Measurements from ENCODE around the gene NTRK3. TPM values are rescaled to one million over a fixed set of nuclear protein-coding genes. Genes with fewer than 3 reads are reported as not detected.

The NTRK3 gene
- total and polyA plus RNA-seq, 2 experiments from 2014 or later = not detected

GRCh38 chr15:88012233-88012632 lies 244.3 kb downstream of the NTRK3 start:
- no peak for TF ChIP-seq EZH2 (IDR thresholded peaks at IDR 0.05; ENCODE audit: insufficient read depth, poor library complexity, severe bottlenecking)
- no peak for TF ChIP-seq EZH2phosphoT487 (IDR thresholded peaks at IDR 0.05; ENCODE audit: insufficient read depth, low read depth)
- H3K36me3 ChIP-seq (ENCODE audit: low read depth) = no peaks in the 10 kb centered on the region
- WGBS, 2 experiments (ENCODE audit: low coverage in 1 of 2, low lambda C conversion rate in 2 of 2, missing lambda C conversion rate in 2 of 2) = 22 to 31% methylated on average over 4 of the region's 4 CpGs

GRCh38 chr15:88011533-88011932 lies 245.0 kb downstream of the NTRK3 start:
- no peak overlapping the region for H3K27ac ChIP-seq
- H2AFZ ChIP-seq = no peak overlapping the region
- no peak overlapping the region for H3K4me3 ChIP-seq
- no peaks in the 10 kb centered on the region for H3K9me3 ChIP-seq (ENCODE audit: low read depth)
- TF ChIP-seq EZH2 (IDR thresholded peaks at IDR 0.05; ENCODE audit: insufficient read depth, poor library complexity, severe bottlenecking) (no peak), EZH2phosphoT487 (IDR thresholded peaks at IDR 0.05; ENCODE audit: insufficient read depth, low read depth) (no peak)
- no peaks in the 10 kb centered on the region for H3K79me2 ChIP-seq (ENCODE audit: insufficient read depth)
- no peak overlapping the region for H3K4me2 ChIP-seq (ENCODE audit: unreplicated experiment)
- no peaks in the 10 kb centered on the region for H3K9me2 ChIP-seq (ENCODE audit: insufficient read depth)
- no peaks in the 10 kb centered on the region for H3F3A ChIP-seq (ENCODE audit: insufficient read depth)
- 58 to 61% methylated on average over 4 of the region's 4 CpGs for WGBS, 2 experiments (ENCODE audit: low coverage in 1 of 2, low lambda C conversion rate in 2 of 2, missing lambda C conversion rate in 2 of 2)
- no peaks in the 10 kb centered on the region for H4K20me1 ChIP-seq (ENCODE audit: insufficient read depth)
- H3K36me3 ChIP-seq (ENCODE audit: low read depth) = no peaks in the 10 kb centered on the region
- DNase-seq = no peak
- in situ Hi-C loops (cut with MboI) = no loop called here
- no peaks in the 10 kb centered on the region for H3K4me1 ChIP-seq (ENCODE audit: insufficient read depth)
- H3K27me3 ChIP-seq (replicated peaks; ENCODE audit: insufficient read depth) = no peaks in the 10 kb centered on the region
- H3K9ac ChIP-seq = no peak overlapping the region

More at GRCh38 chr15:88012233-88012632, 244.3 kb downstream of the NTRK3 start:
- no peak overlapping the region for H3K27ac ChIP-seq
- in situ Hi-C loops (cut with MboI) = no loop called here
- no peak for DNase-seq
- no peak overlapping the region for H3K4me2 ChIP-seq (ENCODE audit: unreplicated experiment)
- H3K79me2 ChIP-seq (ENCODE audit: insufficient read depth) = no peaks in the 10 kb centered on the region
- no peak overlapping the region for H2AFZ ChIP-seq
- H3K4me1 ChIP-seq (ENCODE audit: insufficient read depth) = no peaks in the 10 kb centered on the region
- no peaks in the 10 kb centered on the region for H3K27me3 ChIP-seq (replicated peaks; ENCODE audit: insufficient read depth)
- no peak overlapping the region for H3K9ac ChIP-seq
- H3K9me2 ChIP-seq (ENCODE audit: insufficient read depth) = no peaks in the 10 kb centered on the region
- no peaks in the 10 kb centered on the region for H4K20me1 ChIP-seq (ENCODE audit: insufficient read depth)
- H3K4me3 ChIP-seq = no peak overlapping the region
- no peaks in the 10 kb centered on the region for H3K9me3 ChIP-seq (ENCODE audit: low read depth)
- H3F3A ChIP-seq (ENCODE audit: insufficient read depth) = no peaks in the 10 kb centered on the region

DNA sequence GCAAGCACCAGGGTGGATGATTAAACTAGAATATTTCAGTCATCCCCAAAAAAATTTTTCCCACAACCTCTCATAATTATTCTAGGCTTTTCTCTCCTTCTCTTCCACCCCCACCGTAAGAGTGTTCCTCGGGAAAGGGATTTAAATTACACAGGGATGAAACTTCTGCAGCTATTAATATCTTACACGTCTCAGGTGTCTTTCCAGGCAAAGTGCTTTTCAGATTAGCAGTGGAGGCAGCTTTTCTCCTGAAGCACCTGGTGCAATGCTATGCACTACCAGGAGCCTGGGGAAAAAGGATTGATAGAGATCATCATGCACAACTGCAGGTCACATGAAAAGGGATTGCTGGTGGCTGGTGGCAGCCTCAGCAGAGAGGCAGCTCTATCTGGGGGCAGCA lies 250.4 kb downstream of the NTRK3 start:
- Histone ChIP-seq H3K9ac (no peak overlapping the region), H3K79me2 (ENCODE audit: insufficient read depth) (no peaks in the 10 kb centered on the region), H3K27me3 (replicated peaks; ENCODE audit: insufficient read depth) (no peaks in the 10 kb centered on the region), H2AFZ (no peak overlapping the region), H3K36me3 (ENCODE audit: low read depth) (no peaks in the 10 kb centered on the region), H3F3A (ENCODE audit: insufficient read depth) (no peaks in the 10 kb centered on the region), H3K9me3 (ENCODE audit: low read depth) (no peaks in the 10 kb centered on the region), H3K9me2 (ENCODE audit: insufficient read depth) (no peaks in the 10 kb centered on the region), H3K4me3 (no peak overlapping the region), H3K4me2 (ENCODE audit: unreplicated experiment) (no peak overlapping the region), H3K4me1 (ENCODE audit: insufficient read depth) (no peaks in the 10 kb centered on the region), H3K27ac (no peak overlapping the region), H4K20me1 (ENCODE audit: insufficient read depth) (no peaks in the 10 kb centered on the region)
- DNase-seq = no peak
- WGBS, 2 experiments (ENCODE audit: low coverage in 1 of 2, low lambda C conversion rate in 2 of 2, missing lambda C conversion rate in 2 of 2) = 18 to 23% methylated on average over 3 of the region's 3 CpGs
- in situ Hi-C loops (cut with MboI) = no loop called here
- TF ChIP-seq EZH2 (IDR thresholded peaks at IDR 0.05; ENCODE audit: insufficient read depth, poor library complexity, severe bottlenecking) = no peak

GRCh38 chr15:88004399-88004798 lies 252.1 kb downstream of the NTRK3 start:
- no peaks in the 10 kb centered on the region for H3K79me2 ChIP-seq (ENCODE audit: insufficient read depth)
- 4 to 5% methylated on average over 1 of the region's 1 CpG for WGBS, 2 experiments (ENCODE audit: low coverage in 1 of 2, low lambda C conversion rate in 2 of 2, missing lambda C conversion rate in 2 of 2)
- DNase-seq = no peak
- in situ Hi-C loops (cut with MboI) = no loop called here
- no peaks in the 10 kb centered on the region for H3K9me2 ChIP-seq (ENCODE audit: insufficient read depth)
- H4K20me1 ChIP-seq (ENCODE audit: insufficient read depth) = no peaks in the 10 kb centered on the region
- H2AFZ ChIP-seq = no peak overlapping the region
- H3K27me3 ChIP-seq (replicated peaks; ENCODE audit: insufficient read depth) = no peaks in the 10 kb centered on the region
- H3K9me3 ChIP-seq (ENCODE audit: low read depth) = no peaks in the 10 kb centered on the region
- H3K4me1 ChIP-seq (ENCODE audit: insufficient read depth) = no peaks in the 10 kb centered on the region
- no peak overlapping the region for H3K4me2 ChIP-seq (ENCODE audit: unreplicated experiment)
- TF ChIP-seq EZH2 (IDR thresholded peaks at IDR 0.05; ENCODE audit: insufficient read depth, poor library complexity, severe bottlenecking) (no peak), EZH2phosphoT487 (IDR thresholded peaks at IDR 0.05; ENCODE audit: insufficient read depth, low read depth) (no peak)
- no peak overlapping the region for H3K9ac ChIP-seq
- H3K27ac ChIP-seq = no peak overlapping the region
- H3F3A ChIP-seq (ENCODE audit: insufficient read depth) = no peaks in the 10 kb centered on the region
- no peak overlapping the region for H3K4me3 ChIP-seq
- H3K36me3 ChIP-seq (ENCODE audit: low read depth) = no peaks in the 10 kb centered on the region
